ENCODE data around the gene MPLKIP.
"Not testable (repeated sequence)": the region's sequence is repeated elsewhere in the genome, so short reads cannot be mapped to it uniquely, and the experiment has no call there.

Gene MPLKIP

DNA sequence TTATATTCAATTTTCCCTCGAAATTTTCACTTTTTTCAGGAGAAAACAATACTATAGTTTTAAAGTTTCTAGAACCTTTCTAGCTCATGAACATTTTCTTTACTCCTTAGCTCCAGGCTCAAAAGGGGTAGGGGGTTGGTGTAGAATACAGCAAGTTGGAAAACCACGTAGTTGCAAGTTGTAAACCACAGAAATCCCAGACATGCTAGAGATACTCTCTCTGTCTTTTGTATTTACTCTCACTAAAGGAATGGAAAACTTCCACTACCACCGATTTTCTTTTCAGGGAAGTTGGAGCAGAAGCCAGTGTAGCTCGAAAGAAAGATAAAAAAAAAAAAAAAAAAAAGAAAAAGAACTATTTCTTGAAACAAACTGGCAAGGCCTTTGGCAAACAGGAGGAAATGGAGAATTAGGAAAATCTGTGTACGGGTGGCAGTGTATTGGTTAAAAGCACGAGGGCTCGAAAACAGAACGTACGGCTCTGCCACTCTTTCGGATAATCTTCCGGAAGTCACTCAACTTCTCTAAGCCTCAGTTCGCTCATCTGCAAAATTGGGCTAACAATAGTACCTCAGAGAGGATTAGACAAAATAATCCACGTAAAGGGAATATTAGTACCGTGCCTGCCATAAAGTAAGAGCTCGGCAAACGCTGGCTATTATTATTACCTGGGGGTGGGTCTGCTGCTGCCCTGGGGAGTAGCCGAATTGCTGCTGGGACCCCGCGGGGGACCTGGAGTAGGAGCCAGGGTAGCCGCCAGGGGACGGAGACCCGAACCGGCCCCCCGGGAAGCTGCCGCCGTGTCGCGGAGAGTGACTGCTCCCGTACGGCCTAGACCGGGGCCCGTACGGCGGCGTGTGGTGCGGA is 628 bp downstream of the MPLKIP start:
- DNase-seq (ENCODE audit: low read depth): no peak

DNA sequence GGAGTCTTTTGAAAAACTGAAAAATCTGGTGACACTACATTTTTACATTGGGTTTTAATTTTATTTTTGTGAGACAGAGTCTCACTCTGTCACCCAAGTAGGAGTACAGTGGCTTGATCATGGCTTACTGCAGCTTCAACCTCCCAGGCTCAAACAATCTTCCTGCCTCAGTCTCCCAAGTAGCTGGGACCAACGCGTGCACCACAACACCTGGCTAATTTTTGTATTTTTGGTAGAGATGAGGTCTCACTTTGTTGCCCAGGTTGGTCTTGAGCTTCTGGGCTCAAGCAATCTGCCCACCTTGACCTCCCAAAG is 11.5 kb downstream of the MPLKIP start:
- DNase-seq (ENCODE audit: low read depth): no peak

DNA sequence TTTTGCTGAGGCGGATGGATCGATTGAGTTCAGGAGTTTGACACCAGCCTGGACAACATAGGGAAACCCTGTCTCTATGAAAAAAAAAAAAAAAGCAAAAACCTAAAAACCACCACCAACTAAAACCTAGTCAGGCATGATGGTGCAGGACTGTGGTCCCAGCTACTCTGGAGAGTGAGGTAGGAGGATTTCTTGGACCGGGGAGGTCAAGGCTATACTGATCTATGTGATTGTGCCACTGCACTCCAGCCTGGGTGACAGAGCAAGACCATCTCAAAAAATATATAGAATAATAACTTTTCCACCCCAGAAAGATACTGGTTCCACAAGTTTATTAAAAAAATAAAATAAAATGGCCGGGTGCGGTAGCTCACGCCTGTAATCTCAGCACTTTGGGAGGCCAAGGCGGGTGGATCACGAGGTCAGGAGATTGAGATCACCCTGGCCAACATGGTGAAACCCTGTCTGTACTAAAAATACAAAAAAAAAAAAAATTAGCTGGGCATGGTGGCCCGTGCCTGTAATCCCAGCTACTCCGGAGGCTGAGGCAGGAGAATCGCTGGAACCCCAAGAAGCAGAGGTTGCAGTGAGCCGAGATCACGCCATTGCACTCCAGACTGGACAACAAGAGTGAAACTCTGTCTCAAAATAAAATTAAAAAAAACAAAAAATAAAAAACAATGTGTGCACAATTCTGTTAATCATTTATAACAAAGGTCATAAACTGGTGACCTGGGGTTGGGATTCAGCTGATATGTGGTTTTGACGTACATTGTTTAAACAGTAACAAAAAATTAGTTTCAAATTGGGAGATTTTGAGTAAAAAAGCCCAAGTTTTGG is 12.1 kb downstream of the MPLKIP start:
- not testable (repeated sequence) for DNase-seq (ENCODE audit: low read depth)

DNA sequence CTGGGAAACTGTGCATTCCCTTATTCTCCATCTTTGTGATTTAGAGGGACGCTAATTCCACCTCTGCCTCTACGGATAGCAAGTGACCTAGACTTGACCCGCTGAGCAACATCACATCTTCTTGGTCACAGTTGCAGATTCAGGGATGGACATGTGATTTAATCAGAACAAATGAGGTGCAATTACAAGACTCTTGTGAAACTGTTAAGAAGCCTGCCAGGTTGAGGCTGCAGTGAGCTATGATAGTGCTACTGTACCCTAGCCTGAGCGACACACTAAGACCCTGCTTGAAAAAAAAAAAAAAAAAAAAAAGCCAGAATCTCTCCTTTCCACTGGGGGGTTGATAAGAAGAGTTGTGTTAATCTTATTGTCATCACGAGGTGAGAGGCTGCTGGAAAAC is 14.4 kb downstream of the MPLKIP start:
- DNase-seq (ENCODE audit: low read depth): no peak

DNA sequence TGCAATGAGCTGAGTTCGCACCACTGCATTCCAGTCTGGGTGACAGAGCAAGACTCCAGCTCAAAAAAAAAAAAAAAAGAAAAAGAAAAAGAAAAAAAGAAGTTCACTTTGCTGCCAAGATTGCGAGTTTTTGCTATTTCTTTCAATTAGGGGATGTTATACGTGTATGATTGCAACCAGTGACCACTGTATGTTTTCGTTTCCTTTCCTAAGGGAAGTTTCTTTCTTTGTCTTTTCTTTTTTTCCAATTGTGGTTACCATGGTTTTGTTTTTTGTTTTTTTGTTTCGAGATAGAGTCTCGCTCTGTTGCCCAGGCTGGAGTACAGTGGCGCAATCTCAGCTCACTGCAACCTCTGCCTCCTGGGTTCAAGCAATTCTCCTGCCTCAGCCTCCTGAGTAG is 16.2 kb downstream of the MPLKIP start:
- not testable (repeated sequence) for DNase-seq (ENCODE audit: low read depth)

DNA sequence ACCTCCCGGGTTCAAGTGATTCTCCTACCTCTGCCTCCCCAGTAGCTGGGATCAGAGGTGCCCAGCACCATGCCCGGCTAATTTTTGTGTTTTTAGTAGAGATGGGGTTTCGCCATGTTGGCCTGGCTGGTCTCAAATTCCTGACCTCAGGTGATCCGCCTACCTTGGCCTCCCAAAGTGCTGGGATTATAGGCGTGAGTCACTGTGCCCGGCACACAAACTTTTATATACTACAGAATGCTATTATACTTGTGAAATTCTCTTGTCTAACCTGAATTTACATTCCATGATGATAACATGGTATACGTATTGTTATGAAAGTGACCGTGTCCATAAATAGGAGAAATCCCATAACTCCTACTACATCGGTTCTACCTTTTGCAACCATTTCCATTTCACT is 17.2 kb downstream of the MPLKIP start:
- DNase-seq (ENCODE audit: low read depth): not testable (repeated sequence)

DNA sequence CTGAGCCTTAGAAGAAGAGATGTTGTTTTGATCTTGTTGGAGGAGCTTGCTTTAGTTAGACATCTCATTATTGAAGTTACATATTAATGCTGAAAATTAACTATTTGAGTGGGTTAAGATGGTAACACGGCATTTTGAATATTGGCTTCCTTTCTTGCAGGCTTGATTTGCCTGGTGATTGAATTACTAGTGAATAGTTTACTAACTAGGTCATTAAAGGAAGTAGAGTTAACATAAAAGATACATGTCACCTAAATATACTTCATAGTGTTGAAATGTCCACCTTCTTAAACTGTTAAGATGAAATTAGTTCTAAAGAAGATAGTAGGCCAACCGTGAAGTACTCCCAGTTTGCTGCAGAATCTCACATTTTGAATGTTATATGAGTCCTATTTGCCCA is 18.5 kb downstream of the MPLKIP start:
- no peak for DNase-seq (ENCODE audit: low read depth)

DNA sequence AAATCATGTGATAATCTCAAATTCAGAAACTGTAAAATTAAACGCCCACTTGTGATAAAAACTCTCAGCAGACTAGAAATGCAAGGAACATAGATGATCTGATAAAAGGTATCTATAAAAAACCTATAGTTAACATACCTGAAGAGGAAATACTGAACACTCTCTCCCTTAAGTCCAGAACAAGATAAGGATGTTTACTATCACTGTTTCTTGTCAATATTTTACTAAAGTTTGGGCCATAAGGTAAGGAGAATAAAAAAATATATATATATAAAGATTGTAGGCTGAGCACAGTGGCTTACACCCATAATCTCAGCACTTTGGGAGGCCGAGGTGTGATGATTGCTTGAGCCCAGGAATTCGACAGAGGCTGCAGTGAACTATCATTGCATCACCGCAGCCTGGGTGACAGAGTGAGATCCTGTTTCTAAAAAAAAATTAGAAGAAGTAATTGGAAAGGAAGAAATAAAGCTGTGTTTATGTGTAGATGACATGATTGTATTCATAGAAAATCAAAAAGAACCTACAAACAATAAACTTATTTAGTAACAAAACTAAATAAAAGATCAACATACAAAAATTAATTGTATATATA is 28.4 kb downstream of the MPLKIP start:
- DNase-seq (ENCODE audit: low read depth): no peak

DNA sequence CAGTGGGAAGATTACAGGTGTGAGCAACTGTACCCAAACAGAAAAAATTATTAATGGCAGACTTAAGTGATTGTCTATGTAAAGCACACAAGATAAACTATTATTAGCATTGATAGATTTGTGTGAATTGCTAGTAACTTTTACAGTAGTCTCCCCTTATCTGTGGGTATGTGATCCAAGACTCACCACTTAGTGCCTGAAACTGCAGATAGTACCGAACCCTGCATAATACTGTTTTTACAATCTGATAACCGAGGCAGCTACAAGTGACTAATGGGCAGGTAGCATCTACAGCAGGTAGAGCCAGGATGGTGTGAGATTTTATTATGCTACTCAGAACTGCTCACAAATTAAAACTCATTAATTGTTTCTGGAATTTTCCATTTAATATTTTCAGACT is 31.5 kb downstream of the MPLKIP start:
- no peak for DNase-seq (ENCODE audit: low read depth)

DNA sequence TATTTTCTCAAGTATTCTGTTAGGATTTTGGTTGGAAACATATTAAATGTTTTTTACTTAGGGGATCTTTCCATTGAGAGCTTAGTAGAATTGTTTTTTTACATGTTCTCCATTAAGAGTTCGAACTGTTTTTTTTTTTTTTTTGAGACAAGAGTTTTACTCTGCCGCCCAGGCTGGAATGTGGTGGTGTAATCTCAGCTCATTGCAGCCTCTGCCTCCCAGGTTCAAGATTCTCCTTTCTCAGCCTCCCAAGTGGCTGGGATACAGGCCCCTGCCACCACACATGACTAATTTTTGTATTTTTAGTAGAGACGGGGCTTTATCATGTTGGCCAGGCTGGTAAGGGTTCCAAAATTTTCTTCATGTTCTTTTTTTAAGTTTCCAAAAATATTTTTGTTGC is 33.2 kb downstream of the MPLKIP start:
- no peak for DNase-seq (ENCODE audit: low read depth)

DNA sequence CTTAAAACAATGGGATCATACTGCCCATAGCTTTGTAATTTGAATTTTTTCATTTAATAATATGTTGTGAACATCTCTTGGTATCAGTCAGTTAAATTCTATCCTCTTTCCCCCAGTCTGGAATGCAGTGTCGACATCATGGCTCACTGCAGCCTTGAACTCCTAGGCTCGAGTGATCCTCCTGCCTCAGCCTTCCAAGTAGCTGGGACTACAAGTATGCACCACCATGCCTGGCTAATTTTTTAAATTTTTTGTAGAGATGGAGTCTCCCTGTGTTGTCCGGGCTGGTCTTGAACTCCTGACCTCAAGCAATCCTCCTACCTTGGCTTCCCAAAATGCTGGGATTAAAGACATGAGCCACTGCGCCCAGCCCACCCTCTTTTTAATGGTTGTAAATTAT is 34.6 kb downstream of the MPLKIP start:
- no peak for DNase-seq (ENCODE audit: low read depth)

DNA sequence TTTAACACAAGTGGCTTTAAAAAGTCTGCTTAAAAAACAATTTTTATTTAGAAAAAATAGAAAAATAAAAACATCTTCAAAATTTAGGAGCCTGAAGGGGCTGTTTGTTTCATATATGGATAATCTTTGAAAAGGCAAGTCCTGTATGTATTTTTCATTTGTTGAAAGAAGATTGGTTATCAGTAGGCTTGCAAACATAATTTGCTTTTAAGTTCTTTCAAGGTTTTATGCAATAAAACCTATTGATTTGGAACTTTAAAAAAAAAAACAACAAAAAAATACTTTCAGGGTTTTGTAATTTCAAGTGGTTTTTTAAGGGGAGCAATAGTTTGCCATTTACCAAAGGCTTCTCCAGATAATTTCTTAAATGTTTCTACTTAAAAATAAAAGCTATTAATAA is 35.6 kb downstream of the MPLKIP start:
- DNase-seq (ENCODE audit: low read depth): no peak

DNA sequence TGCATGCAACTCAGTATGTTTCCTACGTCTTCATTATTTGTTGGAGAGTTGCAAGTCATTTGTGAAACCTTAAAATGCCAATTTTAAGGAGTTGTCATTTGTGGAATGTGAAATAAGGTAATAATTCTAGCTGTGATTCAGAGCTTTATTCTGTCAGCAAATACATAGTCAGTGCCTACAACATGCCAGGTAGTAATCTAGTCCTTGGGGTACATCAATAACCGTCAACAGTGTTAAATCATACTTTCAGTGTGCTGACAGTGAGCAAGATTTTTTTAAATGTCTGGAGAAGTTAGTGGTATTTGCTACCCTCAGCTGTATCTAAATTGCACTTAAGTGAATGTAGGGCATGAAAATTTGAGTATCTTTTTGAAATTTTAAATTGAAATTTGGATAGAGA is 36.7 kb downstream of the MPLKIP start:
- DNase-seq (ENCODE audit: low read depth): no peak

DNA sequence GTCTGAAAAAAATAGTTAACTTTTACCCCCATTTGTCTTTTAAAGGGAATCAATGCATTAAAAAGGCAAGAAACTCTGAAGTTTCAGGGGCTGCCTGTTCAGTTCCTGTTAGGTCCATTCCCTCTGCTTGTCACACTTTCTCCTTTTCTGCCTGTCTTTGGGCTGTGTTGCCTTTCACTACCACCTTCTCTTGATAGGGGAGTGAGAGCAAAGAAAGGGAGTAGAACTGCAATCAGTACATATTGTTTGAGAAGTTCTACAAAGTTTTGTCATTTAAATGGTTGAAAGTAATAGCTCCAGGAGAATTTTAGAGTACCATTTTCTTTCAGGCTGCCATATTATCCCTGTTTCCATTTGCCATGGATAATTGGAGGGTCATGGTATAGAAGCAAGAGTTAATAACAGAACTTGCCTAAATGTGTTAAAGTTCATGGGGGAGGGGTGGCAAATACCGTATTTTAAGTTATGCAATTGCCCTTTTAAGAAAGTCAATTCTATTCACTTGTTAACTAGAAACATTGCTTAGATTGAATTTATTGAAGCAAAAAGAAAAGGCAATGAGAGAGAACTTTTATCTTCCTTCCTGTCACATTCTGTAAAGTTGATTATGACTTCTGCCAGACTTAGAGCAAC is 38.6 kb downstream of the MPLKIP start:
- DNase-seq (ENCODE audit: low read depth): no peak

DNA sequence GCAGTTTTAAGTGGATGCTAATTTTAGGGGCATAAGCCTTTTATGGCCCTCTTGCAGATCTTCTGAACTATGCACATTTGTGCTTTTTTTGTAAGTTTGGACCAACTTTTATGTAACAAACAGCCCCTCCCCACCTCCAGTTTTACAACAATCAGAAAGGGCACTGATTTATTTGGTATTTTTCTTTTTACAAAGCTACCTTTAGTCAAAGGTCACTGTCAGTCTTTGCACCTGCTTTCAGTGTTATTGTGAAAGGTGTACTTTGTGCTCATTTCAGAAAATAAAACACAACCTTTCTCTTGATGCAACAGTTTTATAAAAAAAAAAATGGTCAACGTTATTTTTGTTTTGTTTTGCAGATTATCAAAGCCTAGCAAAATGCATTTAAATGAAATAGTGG is 39.2 kb downstream of the MPLKIP start:
- no peak for DNase-seq (ENCODE audit: low read depth)

DNA sequence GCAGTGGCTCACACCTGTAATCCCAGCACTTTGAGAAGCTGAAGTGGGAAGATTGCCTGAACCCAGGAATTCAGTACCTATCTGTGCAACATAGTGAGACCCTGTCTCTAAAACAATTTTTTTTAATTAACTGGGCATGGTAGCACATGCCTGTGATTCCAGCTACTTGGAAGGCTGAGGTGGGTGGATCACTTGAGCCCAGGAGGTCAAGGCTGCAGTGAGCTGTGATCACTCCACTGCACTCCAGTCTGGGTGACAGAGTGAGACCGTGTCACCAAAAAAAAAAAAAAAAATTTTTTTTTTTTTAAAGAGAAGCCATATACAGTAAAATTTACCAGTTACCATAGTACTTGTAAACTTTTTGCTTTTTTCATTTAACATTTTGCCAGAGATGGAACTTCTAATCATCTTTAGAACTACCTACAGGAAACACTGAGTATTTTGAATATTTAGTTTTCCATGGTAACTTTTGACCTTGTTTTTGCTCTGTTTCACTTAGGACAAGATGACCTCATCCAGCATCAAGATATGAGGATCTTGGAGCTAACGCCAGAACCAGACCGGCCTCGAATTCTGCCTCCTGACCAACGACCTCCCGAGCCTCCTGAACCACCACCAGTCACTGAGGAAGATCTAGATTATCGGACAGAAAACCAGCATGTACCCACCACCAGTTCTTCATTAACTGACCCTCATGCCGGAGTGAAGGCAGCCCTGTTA is 40.6 kb downstream of the MPLKIP start:
- DNase-seq (ENCODE audit: low read depth): no peak

DNA sequence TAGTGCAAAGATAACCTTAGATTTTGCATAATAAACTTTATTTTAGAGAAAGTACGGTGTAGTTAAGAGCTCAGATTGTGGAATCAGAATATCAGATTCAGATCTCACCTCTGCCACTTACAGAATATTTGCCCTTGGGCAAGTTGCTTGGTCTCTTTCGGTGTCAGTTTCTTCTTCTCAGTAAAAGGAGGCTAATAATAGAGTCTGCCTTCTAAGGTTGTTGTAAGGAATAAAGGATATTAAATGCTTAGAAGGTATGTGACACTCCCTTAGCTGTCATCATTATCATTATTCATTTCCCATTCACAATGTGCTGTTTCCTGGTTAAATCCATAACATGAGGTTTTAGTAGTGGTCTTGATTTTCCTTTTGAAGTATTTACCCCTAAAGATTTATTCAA is 42.2 kb downstream of the MPLKIP start:
- DNase-seq (ENCODE audit: low read depth): no peak

DNA sequence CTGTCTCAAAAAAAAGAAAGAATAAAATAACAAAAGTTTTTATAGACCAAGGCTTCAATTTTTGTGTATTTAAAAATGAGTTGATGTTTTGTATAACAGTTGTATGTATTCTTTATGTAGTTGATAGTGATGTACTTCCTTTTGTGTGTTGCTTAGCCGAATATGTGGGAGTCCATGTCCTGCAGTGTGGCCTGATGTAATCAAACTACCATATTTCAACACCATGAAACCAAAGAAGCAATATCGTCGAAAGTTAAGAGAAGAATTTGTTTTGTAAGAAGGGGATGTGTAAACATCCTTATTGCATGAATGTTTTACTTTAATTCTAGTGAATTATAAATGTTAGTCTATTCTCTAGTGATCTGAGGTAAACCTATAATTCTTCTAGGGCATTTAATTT is 56.6 kb downstream of the MPLKIP start:
- DNase-seq (ENCODE audit: low read depth): no peak
